ENCODE data around the gene LDHAL6B.

Gene LDHAL6B

GRCh38 chr15:59185725-59186124 is 20.9 kb upstream of the LDHAL6B start:
- H3K4me2 ChIP-seq (ENCODE audit: low read length), result no peak overlapping the region
- peaks cover 20% of the 10 kb centered on the region for H3K9me3 ChIP-seq (ENCODE audit: control insufficient read depth, insufficient read depth, low read length)
- H3K27me3 ChIP-seq (ENCODE audit: control insufficient read depth, low read length), result no peaks in the 10 kb centered on the region
- no peak for TF ChIP-seq CTCF (IDR thresholded peaks at IDR 0.05; ENCODE audit: low read depth, low read length, poor library complexity, severe bottlenecking)
- no peak for TF ChIP-seq EZH2phosphoT487 (IDR thresholded peaks at IDR 0.05; ENCODE audit: borderline replicate concordance, low read length)
- H3K4me1 ChIP-seq (ENCODE audit: control insufficient read depth, low read length), result no peaks in the 10 kb centered on the region
- no peaks in the 10 kb centered on the region for H3F3A ChIP-seq (ENCODE audit: control insufficient read depth, insufficient read depth)
- no peaks in the 10 kb centered on the region for H3K79me2 ChIP-seq (ENCODE audit: control insufficient read depth, low read length)
- no peaks in the 10 kb centered on the region for H4K20me1 ChIP-seq (ENCODE audit: control insufficient read depth, insufficient read depth, low read depth, low read length)
- H3K9me2 ChIP-seq (replicated peaks; ENCODE audit: control insufficient read depth, low read length), result no peaks in the 10 kb centered on the region
- H3K4me3 ChIP-seq (ENCODE audit: low read length), result no peak overlapping the region
- H3K27ac ChIP-seq (ENCODE audit: low read depth, low read length), result no peak overlapping the region
- peaks cover 33% of the 10 kb centered on the region for H3K36me3 ChIP-seq (ENCODE audit: control insufficient read depth, low read length)

GRCh38 chr15:59186501-59186900 is 20.1 kb upstream of the LDHAL6B start:
- H3K9me2 ChIP-seq (replicated peaks; ENCODE audit: control insufficient read depth, low read length), result no peaks in the 10 kb centered on the region
- H3K27me3 ChIP-seq (ENCODE audit: control insufficient read depth, low read length), result no peaks in the 10 kb centered on the region
- no peak overlapping the region for H3K4me2 ChIP-seq (ENCODE audit: low read length)
- no peaks in the 10 kb centered on the region for H4K20me1 ChIP-seq (ENCODE audit: control insufficient read depth, insufficient read depth, low read depth, low read length)
- H3K4me3 ChIP-seq (ENCODE audit: low read length), result no peak overlapping the region
- H3K36me3 ChIP-seq (ENCODE audit: control insufficient read depth, low read length), result peaks cover 33% of the 10 kb centered on the region
- no peak overlapping the region for H3K27ac ChIP-seq (ENCODE audit: low read depth, low read length)
- no peaks in the 10 kb centered on the region for H3K4me1 ChIP-seq (ENCODE audit: control insufficient read depth, low read length)
- peaks cover 19% of the 10 kb centered on the region for H3K9me3 ChIP-seq (ENCODE audit: control insufficient read depth, insufficient read depth, low read length)
- no peaks in the 10 kb centered on the region for H3K79me2 ChIP-seq (ENCODE audit: control insufficient read depth, low read length)
- no peaks in the 10 kb centered on the region for H3F3A ChIP-seq (ENCODE audit: control insufficient read depth, insufficient read depth)
- TF ChIP-seq EZH2phosphoT487 (IDR thresholded peaks at IDR 0.05; ENCODE audit: borderline replicate concordance, low read length), result no peak
- TF ChIP-seq CTCF (IDR thresholded peaks at IDR 0.05; ENCODE audit: low read depth, low read length, poor library complexity, severe bottlenecking), result no peak

GRCh38 chr15:59189241-59189640 is 17.4 kb upstream of the LDHAL6B start:
- Histone ChIP-seq H3K36me3 (ENCODE audit: control insufficient read depth, low read length) (peaks cover 28% of the 10 kb centered on the region), H3K9me3 (ENCODE audit: control insufficient read depth, insufficient read depth, low read length) (peaks cover 5% of the 10 kb centered on the region; the same call in 1 of the 2 replicates), H3K9me2 (replicated peaks; ENCODE audit: control insufficient read depth, low read length) (no peaks in the 10 kb centered on the region), H3K4me2 (ENCODE audit: low read length) (no peak overlapping the region), H3K27me3 (ENCODE audit: control insufficient read depth, low read length) (no peaks in the 10 kb centered on the region), H3K4me1 (ENCODE audit: control insufficient read depth, low read length) (no peaks in the 10 kb centered on the region), H4K20me1 (ENCODE audit: control insufficient read depth, insufficient read depth, low read depth, low read length) (no peaks in the 10 kb centered on the region), H3K79me2 (ENCODE audit: control insufficient read depth, low read length) (no peaks in the 10 kb centered on the region), H3F3A (ENCODE audit: control insufficient read depth, insufficient read depth) (no peaks in the 10 kb centered on the region), H3K4me3 (ENCODE audit: low read length) (no peak overlapping the region), H3K27ac (ENCODE audit: low read depth, low read length) (no peak overlapping the region)
- TF ChIP-seq CTCF (IDR thresholded peaks at IDR 0.05; ENCODE audit: low read depth, low read length, poor library complexity, severe bottlenecking) (no peak), EZH2phosphoT487 (IDR thresholded peaks at IDR 0.05; ENCODE audit: borderline replicate concordance, low read length) (no peak)

- H4K20me1 ChIP-seq (ENCODE audit: control insufficient read depth, insufficient read depth, low read depth, low read length), result no peaks in the 10 kb centered on the region
- H3K27me3 ChIP-seq (ENCODE audit: control insufficient read depth, low read length), result no peaks in the 10 kb centered on the region
- H3K4me3 ChIP-seq (ENCODE audit: low read length), result no peak overlapping the region
- H3K79me2 ChIP-seq (ENCODE audit: control insufficient read depth, low read length), result no peaks in the 10 kb centered on the region
- H3K27ac ChIP-seq (ENCODE audit: low read depth, low read length), result no peak overlapping the region
- no peaks in the 10 kb centered on the region for H3K9me2 ChIP-seq (replicated peaks; ENCODE audit: control insufficient read depth, low read length)
- peaks cover 37% of the 10 kb centered on the region for H3K36me3 ChIP-seq (ENCODE audit: control insufficient read depth, low read length)
- H3K9me3 ChIP-seq (ENCODE audit: control insufficient read depth, insufficient read depth, low read length), result no peaks in the 10 kb centered on the region
- H3K4me1 ChIP-seq (ENCODE audit: control insufficient read depth, low read length), result no peaks in the 10 kb centered on the region
- TF ChIP-seq EZH2phosphoT487 (IDR thresholded peaks at IDR 0.05; ENCODE audit: borderline replicate concordance, low read length) (no peak), CTCF (IDR thresholded peaks at IDR 0.05; ENCODE audit: low read depth, low read length, poor library complexity, severe bottlenecking) (no peak)
- H3F3A ChIP-seq (ENCODE audit: control insufficient read depth, insufficient read depth), result no peaks in the 10 kb centered on the region
- no peak overlapping the region for H3K4me2 ChIP-seq (ENCODE audit: low read length)
Observed at GRCh38 chr15:59190291-59190690, 16.4 kb upstream of the LDHAL6B start.

All from DOHH2 (cell line).